Neural progenitor cell (in vitro differentiated cells): ENCODE results near the gene IL22RA2.

Experiments used
- CTCF ChIP-seq: fragments of 200-600 bp; sonication (generic); IDR thresholded peaks from 2 replicates; pipeline ENCODE4 v1.5.1; 2017; ENCODE audit warnings: antibody characterized with exemption, mild to moderate bottlenecking
- EZH2 ChIP-seq: fragments of 200-600 bp; sonication (generic); IDR thresholded peaks from 2 replicates; pipeline ENCODE4 v1.6.1; 2017; ENCODE audit warnings: antibody characterized with exemption, mild to moderate bottlenecking, moderate library complexity

GRCh38 chr6:137106183-137106582, 67.3 kb downstream of the IL22RA2 start:
- no peak for TF ChIP-seq CTCF
- no peak for TF ChIP-seq EZH2
